GM23338 (cell line): ENCODE data around the gene SFT2D3. TPM values are rescaled to one million over a fixed set of nuclear protein-coding genes. Genes with fewer than 3 reads are reported as not detected.

ENCODE experiments used
- ATAC-seq: fragments of 200-7000 bp; cut with Tn5 transposase; 3 replicates; pipeline ENCODE4 v1.9.1; 2020
- DNase-seq: peaks from one replicate; pipeline ENCODE4 v3.0.0-alpha.2; 2015; ENCODE audit warnings: low spot score
- H2AFZ ChIP-seq: fragments of 200-600 bp; sonication (generic); 2 replicates; pipeline ENCODE4 v1.8.0; 2016; ENCODE audit warnings: antibody characterized with exemption, mild to moderate bottlenecking, moderate library complexity
- H3F3A ChIP-seq: fragments of 200-600 bp; sonication (generic); replicated peaks from 2 replicates; pipeline ENCODE4 v1.8.0; 2017; ENCODE audit warnings: antibody characterized with exemption, mixed run types, low read depth
- H3K27ac ChIP-seq: fragments of 200-600 bp; sonication (generic); 2 replicates; pipeline ENCODE4 v1.6.1; 2016; ENCODE audit warnings: low read depth
- H3K27me3 ChIP-seq: fragments of 200-600 bp; sonication (generic); 2 replicates; pipeline ENCODE4 v1.8.0; 2016; ENCODE audit warnings: mild to moderate bottlenecking, mixed run types, moderate library complexity; ENCODE audit not compliant: insufficient read depth
- H3K36me3 ChIP-seq: fragments of 200-600 bp; sonication (generic); 2 replicates; pipeline ENCODE4 v1.8.0; 2016; ENCODE audit warnings: mild to moderate bottlenecking; ENCODE audit not compliant: insufficient read depth
- H3K4me1 ChIP-seq: fragments of 200-600 bp; sonication (generic); 2 replicates; pipeline ENCODE4 v1.8.0; 2016; ENCODE audit warnings: mild to moderate bottlenecking, moderate library complexity; ENCODE audit not compliant: insufficient read depth
- H3K4me2 ChIP-seq: fragments of 200-600 bp; sonication (generic); 2 replicates; pipeline ENCODE4 v1.7.1; 2017; ENCODE audit warnings: mixed run types
- H3K4me3 ChIP-seq: fragments of 200-600 bp; sonication (generic); 2 replicates; pipeline ENCODE4 v1.6.1; 2016; ENCODE audit warnings: mixed run types
- H3K79me2 ChIP-seq: fragments of 200-600 bp; sonication (generic); replicated peaks from 2 replicates; pipeline ENCODE4 v1.8.0; 2017; ENCODE audit warnings: mild to moderate bottlenecking; ENCODE audit not compliant: insufficient read depth
- H3K9me2 ChIP-seq: fragments of 200-600 bp; sonication (generic); 2 replicates; pipeline ENCODE4 v1.8.0; 2017; ENCODE audit not compliant: insufficient read depth
- H4K20me1 ChIP-seq: fragments of 200-600 bp; sonication (generic); replicated peaks from 2 replicates; pipeline ENCODE4 v1.8.0; 2017; ENCODE audit warnings: mild to moderate bottlenecking; ENCODE audit not compliant: insufficient read depth
- H3K27ac Mint-ChIP-seq: 2 replicates; pipeline ENCODE4 v1.8.0; 2020; ENCODE audit warnings: inconsistent platforms, mild to moderate bottlenecking, moderate library complexity, mixed read lengths
- H3K27me3 Mint-ChIP-seq: 3 replicates; pipeline ENCODE4 v1.8.0; 2022; ENCODE audit warnings: low read depth, mild to moderate bottlenecking, moderate library complexity, mixed read lengths, inconsistent platforms; ENCODE audit not compliant: insufficient read depth, poor library complexity
- H3K36me3 Mint-ChIP-seq: 3 replicates; pipeline ENCODE4 v1.8.0; 2021; ENCODE audit warnings: low read depth, mild to moderate bottlenecking, inconsistent platforms, moderate library complexity, mixed read lengths
- H3K4me1 Mint-ChIP-seq: 3 replicates; pipeline ENCODE4 v1.8.0; 2020; ENCODE audit warnings: mild to moderate bottlenecking, inconsistent platforms, mixed read lengths
- H3K4me3 Mint-ChIP-seq: 3 replicates; pipeline ENCODE4 v1.8.0; 2021; ENCODE audit warnings: moderate library complexity, mild to moderate bottlenecking, inconsistent platforms, mixed read lengths
- H3K9me3 Mint-ChIP-seq: 3 replicates; pipeline ENCODE4 v1.8.0; 2020; ENCODE audit warnings: moderate library complexity, mild to moderate bottlenecking, inconsistent platforms, mixed read lengths
- CREB1 ChIP-seq: fragments of 250-450 bp; sonication (Bioruptor Pico); IDR thresholded peaks from 2 replicates; pipeline ENCODE4 v1.5.0; 2020; ENCODE audit warnings: low read depth, mild to moderate bottlenecking, moderate library complexity
- EZH2 ChIP-seq: fragments of 200-600 bp; sonication (generic); IDR thresholded peaks from one replicate; pipeline ENCODE4 v1.8.0; 2017; ENCODE audit warnings: antibody characterized with exemption, mild to moderate bottlenecking, low read depth; ENCODE audit not compliant: unreplicated experiment
- JUNB ChIP-seq: IDR thresholded peaks from one replicate; pipeline ENCODE4 v1.6.1; 2016; ENCODE audit warnings: antibody characterized with exemption; ENCODE audit not compliant: unreplicated experiment
- REST ChIP-seq: IDR thresholded peaks from one replicate; pipeline ENCODE4 v1.6.1; 2018; ENCODE audit warnings: antibody characterized with exemption; ENCODE audit not compliant: unreplicated experiment
- ZNF114 ChIP-seq: fragments of 250-450 bp; sonication (Bioruptor Pico); IDR thresholded peaks from 2 replicates; pipeline ENCODE4 v1.5.0; 2020; ENCODE audit warnings: mild to moderate bottlenecking, moderate library complexity
- ZNF331 ChIP-seq: fragments of 250-450 bp; sonication (Bioruptor Pico); IDR thresholded peaks from 2 replicates; pipeline ENCODE4 v1.5.0; 2020; ENCODE audit warnings: low read depth, mild to moderate bottlenecking, moderate library complexity
- ZNF462 ChIP-seq: fragments of 250-450 bp; sonication (Bioruptor Pico); IDR thresholded peaks from 2 replicates; pipeline ENCODE4 v1.5.0; 2020; ENCODE audit warnings: mild to moderate bottlenecking, moderate library complexity
- polyA plus RNA-seq: library from polyadenylated mRNA; unstranded; fragments of >200 nt; fragmentation: Nextera tagmentation; extraction: Ambion mirVana; gene quantifications from 2 replicates; pipeline ENCODE4 v1.2.1, GENCODE V29; 2016
- total RNA-seq: library from RNA; depleted of rRNA; stranded (reverse); fragments of >200 nt; shearing (Covaris generic); gene quantifications from 2 replicates; pipeline ENCODE4 v1.2.3, GENCODE V29; 2014
- TF ChIP-seq, protein P1 (sequence below): IDR thresholded peaks from 2 replicates; pipeline ENCODE4 v1.6.1; 2016; ENCODE audit warnings: antibody characterized with exemption

Gene SFT2D3
- total and polyA plus RNA-seq, 2 experiments from 2014 or later, result 13.7 TPM; not detected in 1

DNA sequence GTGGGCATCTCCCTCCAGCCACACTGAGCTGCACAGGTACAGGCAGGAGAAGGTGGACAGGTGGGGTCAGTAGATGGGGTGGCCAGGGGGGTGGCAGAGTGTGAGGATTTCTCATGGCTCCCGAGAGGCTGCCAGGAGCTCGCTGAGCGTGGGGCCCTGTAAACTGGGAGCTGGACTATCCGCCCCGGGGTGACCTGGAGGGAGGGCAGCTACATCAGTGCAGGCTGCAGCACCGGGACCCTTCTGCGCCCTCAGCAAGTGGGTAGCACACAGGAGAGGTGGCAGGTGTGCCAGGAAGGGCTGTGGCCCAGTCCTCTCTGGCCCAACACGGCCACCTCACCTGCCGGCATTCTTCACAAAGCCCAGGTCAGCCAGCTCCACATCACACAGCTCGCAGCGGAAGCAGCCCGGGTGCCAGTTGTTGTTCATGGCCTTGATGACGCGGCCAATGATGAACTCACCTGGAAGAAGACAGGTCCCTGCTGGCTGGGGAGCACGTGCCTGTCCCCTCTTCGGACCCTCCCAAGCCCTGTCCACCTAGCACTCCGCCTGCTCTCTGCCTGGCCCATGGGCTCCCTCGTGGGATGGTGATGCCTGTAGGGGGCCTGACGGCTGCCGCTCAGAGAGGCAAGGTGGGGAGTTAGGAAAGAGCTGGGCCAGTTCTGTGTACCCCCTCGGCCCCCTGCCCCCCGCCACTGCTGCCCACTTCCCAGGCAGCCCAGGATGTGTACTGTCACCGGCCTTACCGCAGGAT, 47.0 kb upstream of the SFT2D3 start (continued):
- TF ChIP-seq REST (no peak), CREB1 (CRISPR knock-in tag) (no peak), EZH2 (no peak), ZNF331 (no peak), JUNB (no peak), ZNF114 (CRISPR knock-in tag) (no peak)

- Histone ChIP-seq H3K36me3 (no peaks in the 10 kb centered on the region), H3K27ac (no peak overlapping the region), H3F3A (no peaks in the 10 kb centered on the region), H3K4me2 (no peak overlapping the region), H3K4me1 (no peaks in the 10 kb centered on the region), H3K4me3 (no peak overlapping the region), H3K9me2 (no peaks in the 10 kb centered on the region), H3K79me2 (no peaks in the 10 kb centered on the region), H4K20me1 (no peaks in the 10 kb centered on the region; the same call in 1 of the 2 replicates), H2AFZ (no peak overlapping the region), H3K27me3 (no peaks in the 10 kb centered on the region)
- Mint-ChIP-seq H3K4me1 (peaks cover 6% of the 10 kb centered on the region; the same call in 2 of the 3 replicates), H3K9me3 (no peaks in the 10 kb centered on the region), H3K27me3 (peaks cover 21% of the 10 kb centered on the region), H3K27ac (no peak overlapping the region), H3K36me3 (no peaks in the 10 kb centered on the region; the same call in 2 of the 3 replicates), H3K4me3 (no peak overlapping the region)
- ATAC-seq (no peak), DNase-seq (no peak)
- TF ChIP-seq REST, result no peak
- no peak for TF ChIP-seq EZH2
- no peak for TF ChIP-seq ZNF331
- TF ChIP-seq, protein P1, sequence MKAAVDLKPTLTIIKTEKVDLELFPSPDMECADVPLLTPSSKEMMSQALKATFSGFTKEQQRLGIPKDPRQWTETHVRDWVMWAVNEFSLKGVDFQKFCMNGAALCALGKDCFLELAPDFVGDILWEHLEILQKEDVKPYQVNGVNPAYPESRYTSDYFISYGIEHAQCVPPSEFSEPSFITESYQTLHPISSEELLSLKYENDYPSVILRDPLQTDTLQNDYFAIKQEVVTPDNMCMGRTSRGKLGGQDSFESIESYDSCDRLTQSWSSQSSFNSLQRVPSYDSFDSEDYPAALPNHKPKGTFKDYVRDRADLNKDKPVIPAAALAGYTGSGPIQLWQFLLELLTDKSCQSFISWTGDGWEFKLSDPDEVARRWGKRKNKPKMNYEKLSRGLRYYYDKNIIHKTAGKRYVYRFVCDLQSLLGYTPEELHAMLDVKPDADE, result no peak
- TF ChIP-seq JUNB, result no peak
- no peak for TF ChIP-seq ZNF462
- no peak for TF ChIP-seq ZNF114 (CRISPR knock-in tag)
- no peak for TF ChIP-seq CREB1 (CRISPR knock-in tag)
Measured at GRCh38 chr2:127654838-127655175, 46.5 kb upstream of the SFT2D3 start.
